IPS-15b (cell line): Measurements from ENCODE around the gene LIN54.
"Not testable (repeated sequence)": the region's sequence is repeated elsewhere in the genome, so short reads cannot be mapped to it uniquely, and the experiment has no call there.

Experiments used
- H3K27me3 ChIP-seq: one replicate; pipeline ENCODE4 v1.6.1; 2013; ENCODE audit warnings: low read length; ENCODE audit not compliant: control insufficient read depth, insufficient read depth
- H3K36me3 ChIP-seq: one replicate; pipeline ENCODE4 v1.6.1; 2013; ENCODE audit warnings: low read length; ENCODE audit not compliant: control insufficient read depth, insufficient read depth
- H3K4me1 ChIP-seq: one replicate; pipeline ENCODE4 v1.6.1; 2013; ENCODE audit warnings: mild to moderate bottlenecking, low read length; ENCODE audit not compliant: control insufficient read depth, insufficient read depth
- H3K4me3 ChIP-seq: one replicate; pipeline ENCODE4 v1.5.1; 2013; ENCODE audit warnings: low read depth, low read length
- H3K9ac ChIP-seq: one replicate; pipeline ENCODE4 v1.6.1; 2013; ENCODE audit warnings: low read depth, mild to moderate bottlenecking, low read length
- H3K9me3 ChIP-seq: one replicate; pipeline ENCODE4 v1.6.1; 2013; ENCODE audit warnings: mild to moderate bottlenecking, low read length; ENCODE audit not compliant: control insufficient read depth, insufficient read depth

LIN54 gene

DNA sequence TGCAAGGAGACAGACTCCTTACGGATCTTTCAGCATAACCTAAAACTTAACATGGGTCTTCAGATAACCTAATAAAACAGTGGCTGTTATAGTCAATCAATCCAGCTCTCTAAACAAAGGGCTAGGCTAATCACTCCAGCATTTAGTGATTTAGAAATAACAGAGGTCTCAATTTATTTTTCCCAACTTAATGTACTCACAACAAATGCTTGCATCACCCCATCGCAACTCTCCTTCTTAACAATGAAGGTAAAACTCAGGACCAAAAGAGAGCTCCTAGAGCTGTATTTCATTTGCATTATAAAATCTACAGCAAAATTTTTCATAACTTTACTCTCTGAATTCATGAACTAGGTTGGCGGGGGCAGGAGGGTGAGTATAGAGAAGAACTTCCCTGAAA, 1.1 kb downstream of the LIN54 start:
- Histone ChIP-seq H3K36me3 (no peaks in the 10 kb centered on the region), H3K4me1 (peaks cover 3% of the 10 kb centered on the region), H3K9me3 (no peaks in the 10 kb centered on the region), H3K4me3 (peak overlapping the region; percentile 75), H3K9ac (no peak overlapping the region), H3K27me3 (peaks cover 9% of the 10 kb centered on the region)

DNA sequence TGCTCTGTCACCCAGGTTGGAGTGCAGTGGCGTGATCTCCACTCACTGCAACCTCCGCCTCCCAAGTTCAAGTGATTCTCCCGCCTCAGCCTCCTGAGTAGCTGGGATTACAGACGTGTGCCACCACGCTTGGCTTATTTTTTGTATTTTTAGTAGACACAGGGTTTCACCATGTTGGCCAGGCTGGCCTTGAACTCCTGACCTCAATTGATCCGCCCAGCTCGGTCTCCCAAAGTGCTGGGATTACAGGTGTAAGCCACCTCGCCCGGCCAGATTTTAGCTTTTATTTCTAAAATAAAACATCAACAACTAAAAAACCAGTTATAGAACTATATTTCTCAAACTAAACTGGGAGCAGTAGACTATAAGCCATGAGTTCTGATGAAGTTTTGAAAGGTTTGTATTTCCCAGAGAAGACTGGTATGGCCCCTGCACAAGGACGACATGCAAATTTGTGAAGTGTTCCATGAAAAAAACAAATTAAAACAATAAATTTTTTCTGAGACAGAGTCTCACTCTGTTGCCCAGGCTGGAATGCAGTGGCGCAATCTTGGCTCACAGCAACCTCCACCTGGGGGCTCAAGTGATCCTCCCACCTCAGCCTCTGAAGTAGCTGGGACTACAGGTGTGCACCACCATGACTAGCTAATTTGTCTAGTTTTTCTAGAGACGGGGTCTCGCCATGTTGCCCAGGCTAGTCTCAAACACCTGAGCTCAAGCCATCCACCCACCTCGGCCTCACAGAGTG, 7.4 kb downstream of the LIN54 start:
- not testable (repeated sequence) for H3K4me1 ChIP-seq, H3K9me3 ChIP-seq, H3K27me3 ChIP-seq, H3K9ac ChIP-seq, H3K4me3 ChIP-seq, H3K36me3 ChIP-seq

DNA sequence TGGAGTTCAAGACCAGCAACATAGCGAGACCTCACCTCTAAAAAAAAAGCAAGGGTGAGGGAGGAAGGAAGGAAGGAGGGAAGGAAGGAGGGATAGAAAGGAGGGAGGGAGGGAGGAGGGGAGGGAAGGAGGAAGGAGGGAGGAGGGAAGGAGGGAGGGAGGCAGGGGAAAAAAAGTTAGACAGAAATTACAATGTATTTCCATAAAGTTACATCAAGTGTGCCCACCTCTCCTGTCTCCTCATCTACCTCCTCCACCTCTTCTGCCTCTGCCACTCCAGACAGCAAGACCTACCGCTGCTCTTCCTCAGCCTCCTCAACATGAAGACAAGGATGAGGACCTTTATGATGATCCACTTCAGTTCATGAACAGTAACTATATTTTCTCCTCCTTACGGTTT, 8.3 kb downstream of the LIN54 start:
- no peak overlapping the region for H3K9ac ChIP-seq
- no peaks in the 10 kb centered on the region for H3K36me3 ChIP-seq
- no peak overlapping the region for H3K4me3 ChIP-seq
- no peaks in the 10 kb centered on the region for H3K4me1 ChIP-seq
- no peaks in the 10 kb centered on the region for H3K27me3 ChIP-seq
- H3K9me3 ChIP-seq, result no peaks in the 10 kb centered on the region

DNA sequence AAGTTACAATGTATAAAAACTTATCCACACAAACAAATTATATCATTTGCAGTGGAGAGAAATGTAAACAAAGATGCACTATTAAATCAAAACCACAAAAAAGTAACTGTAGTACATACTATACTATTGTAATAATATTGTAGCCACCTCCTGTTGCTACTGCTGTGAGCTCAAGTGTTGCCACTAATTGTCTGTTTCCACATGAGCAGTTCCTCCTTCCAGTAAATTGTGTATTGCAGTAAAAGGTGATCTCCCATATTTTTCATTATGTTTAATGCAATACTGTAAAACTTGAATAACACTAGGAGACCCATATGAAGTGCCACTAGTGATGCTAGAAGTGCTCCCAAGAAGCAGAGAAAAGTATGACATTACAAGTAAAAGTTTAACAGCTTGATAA, 11.7 kb downstream of the LIN54 start:
- Histone ChIP-seq H3K27me3 (no peaks in the 10 kb centered on the region), H3K9ac (no peak overlapping the region), H3K9me3 (no peaks in the 10 kb centered on the region), H3K4me1 (no peaks in the 10 kb centered on the region), H3K36me3 (no peaks in the 10 kb centered on the region), H3K4me3 (no peak overlapping the region)

DNA sequence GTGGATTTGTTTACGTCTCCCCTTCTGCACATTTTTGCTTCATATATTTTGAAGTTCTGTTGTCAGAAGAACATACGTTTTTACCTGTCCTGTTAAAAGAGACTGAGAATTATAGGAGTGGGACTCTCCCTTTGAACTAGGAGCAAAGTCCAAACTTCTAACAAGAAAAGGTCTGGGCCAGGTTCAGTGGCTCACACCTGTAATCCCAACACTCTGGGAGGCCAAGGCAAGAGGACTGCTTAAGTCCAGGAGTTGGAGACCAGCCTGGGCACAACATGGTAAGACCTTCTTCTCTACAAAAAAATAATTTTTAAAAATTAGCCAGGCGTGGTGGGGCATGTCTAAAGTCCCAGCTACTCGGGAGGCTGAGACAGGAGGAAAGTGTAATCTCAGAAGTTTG, 15.8 kb downstream of the LIN54 start:
- Histone ChIP-seq H3K4me3 (no peak overlapping the region), H3K9ac (no peak overlapping the region), H3K36me3 (no peaks in the 10 kb centered on the region), H3K9me3 (no peaks in the 10 kb centered on the region), H3K4me1 (no peaks in the 10 kb centered on the region), H3K27me3 (no peaks in the 10 kb centered on the region)

DNA sequence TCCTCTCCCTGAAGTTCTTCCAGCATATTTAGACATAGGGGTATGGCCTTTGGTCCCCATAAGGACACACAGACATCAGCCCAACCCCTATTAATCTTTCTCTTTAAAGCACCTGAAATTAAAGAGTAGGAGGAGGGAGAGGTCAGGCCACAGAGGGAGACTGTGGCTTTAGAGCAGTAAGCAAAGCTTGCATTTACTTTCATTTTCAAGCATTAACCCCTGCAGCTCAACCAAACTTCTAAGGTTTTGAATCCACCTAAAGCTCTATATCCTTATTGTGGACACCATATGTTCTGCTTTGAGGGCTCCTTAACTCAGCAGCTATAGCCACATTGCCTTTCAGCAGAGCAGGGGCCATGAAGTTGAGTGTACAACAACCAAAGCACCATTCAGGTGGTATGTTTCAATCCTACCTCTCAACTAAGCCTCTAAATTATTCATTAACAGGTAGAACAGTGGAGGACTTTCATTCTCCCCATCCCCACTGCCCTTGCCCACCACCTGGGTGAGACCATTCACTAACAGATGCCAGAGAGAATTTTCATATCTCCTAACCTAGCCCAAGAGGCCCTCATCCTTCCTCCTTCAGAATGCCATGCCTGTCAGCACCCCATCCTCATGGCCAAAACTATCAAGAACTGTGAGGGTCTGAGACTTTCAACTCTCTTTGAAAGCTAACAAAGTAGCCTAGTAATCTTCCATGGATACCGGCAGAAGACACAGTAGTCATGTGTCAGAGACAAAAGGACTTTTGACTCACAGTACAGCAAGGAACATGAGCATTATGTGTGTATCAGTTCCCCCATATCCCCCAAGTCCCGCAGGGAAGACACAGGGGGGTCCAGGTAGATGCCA, 20.8 kb downstream of the LIN54 start:
- Histone ChIP-seq H3K27me3 (no peaks in the 10 kb centered on the region), H3K4me3 (no peak overlapping the region), H3K4me1 (no peaks in the 10 kb centered on the region), H3K36me3 (no peaks in the 10 kb centered on the region), H3K9me3 (no peaks in the 10 kb centered on the region), H3K9ac (no peak overlapping the region)

DNA sequence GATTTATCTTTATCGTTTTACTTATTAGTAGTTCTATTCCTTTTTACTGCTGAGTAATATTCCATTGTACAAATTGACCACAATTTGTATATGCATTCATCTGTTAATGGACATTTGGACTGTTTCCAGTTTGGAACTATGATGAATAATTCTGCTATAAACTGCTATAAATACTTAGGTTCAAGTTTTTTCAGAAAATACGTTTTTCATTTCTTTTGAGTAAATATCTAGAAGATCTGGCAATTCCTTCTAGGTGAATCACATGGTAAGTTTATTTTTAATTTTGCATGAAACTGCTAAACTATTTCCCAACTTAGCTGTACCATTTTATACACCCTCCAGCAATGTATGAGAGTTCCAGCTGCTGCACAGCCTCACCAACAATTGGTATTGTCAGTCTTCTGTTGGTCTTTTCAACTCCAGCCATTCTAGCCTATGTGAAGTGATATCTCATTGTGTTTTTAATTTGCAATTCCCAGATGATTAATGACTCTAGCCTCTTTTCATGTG, 22.2 kb downstream of the LIN54 start:
- no peaks in the 10 kb centered on the region for H3K36me3 ChIP-seq
- H3K4me1 ChIP-seq, result no peaks in the 10 kb centered on the region
- H3K27me3 ChIP-seq, result no peaks in the 10 kb centered on the region
- no peak overlapping the region for H3K9ac ChIP-seq
- H3K9me3 ChIP-seq, result no peaks in the 10 kb centered on the region
- no peak overlapping the region for H3K4me3 ChIP-seq

DNA sequence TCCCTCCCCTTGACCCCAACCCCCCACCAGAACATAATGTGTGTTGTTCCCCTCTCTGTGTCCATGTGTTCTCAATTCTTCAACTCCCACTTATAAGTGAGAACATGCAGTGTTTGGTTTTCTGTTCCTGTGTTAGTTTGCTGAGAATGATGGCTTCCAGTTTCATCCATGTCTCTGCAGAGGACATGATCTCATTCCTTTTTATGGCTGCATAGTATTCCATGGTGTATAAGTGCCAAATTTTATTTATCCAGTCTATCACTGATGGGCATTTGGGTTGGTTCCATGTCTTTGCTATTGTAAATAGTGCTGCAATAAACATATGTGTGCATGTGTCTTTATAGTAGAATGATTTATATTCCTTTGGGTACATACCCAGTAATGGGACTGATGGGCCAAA, 23.1 kb downstream of the LIN54 start:
- H3K9me3 ChIP-seq, H3K9ac ChIP-seq, H3K36me3 ChIP-seq, H3K4me3 ChIP-seq, H3K4me1 ChIP-seq, H3K27me3 ChIP-seq: not testable (repeated sequence)

DNA sequence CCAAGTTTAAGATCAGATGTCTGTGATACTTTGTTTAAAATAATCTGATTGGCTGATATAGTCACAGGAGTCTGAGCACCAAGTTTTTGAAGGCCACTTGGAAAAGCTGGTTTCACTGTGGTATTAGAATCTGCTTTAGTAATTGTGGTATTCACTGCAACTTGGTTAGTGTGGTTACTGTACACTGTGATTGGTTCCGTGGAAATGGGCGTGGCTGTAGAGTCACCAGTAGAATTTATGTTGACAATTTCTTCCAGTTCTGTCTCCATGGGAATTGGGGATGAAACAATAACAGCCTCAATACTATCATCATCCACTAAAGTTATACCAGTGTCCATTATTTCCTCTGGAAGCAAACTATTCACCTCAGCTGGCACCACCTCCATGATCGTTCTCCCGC, 26.2 kb downstream of the LIN54 start:
- H3K9ac ChIP-seq, result no peak overlapping the region
- H3K27me3 ChIP-seq, result no peaks in the 10 kb centered on the region
- H3K9me3 ChIP-seq, result no peaks in the 10 kb centered on the region
- H3K36me3 ChIP-seq, result no peaks in the 10 kb centered on the region
- H3K4me1 ChIP-seq, result no peaks in the 10 kb centered on the region
- no peak overlapping the region for H3K4me3 ChIP-seq

DNA sequence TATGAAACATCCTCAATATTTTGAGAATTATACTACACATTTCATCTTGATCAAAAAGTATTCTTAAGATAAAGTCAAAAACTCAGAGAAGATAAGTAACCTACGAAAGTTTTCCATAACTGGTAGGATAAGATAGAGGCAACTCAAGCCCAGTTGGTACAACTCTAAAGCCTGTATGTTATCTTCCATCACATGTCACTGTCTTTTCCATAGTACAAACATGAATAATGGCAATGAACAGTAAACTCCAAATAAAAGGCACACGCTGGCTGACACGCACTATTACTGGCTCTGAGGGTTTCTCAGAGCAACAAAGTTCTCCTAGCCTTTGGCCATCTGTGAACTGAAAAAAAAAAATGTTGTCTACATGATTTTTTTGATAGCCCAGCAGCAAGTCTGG, 27.2 kb downstream of the LIN54 start:
- H3K4me1 ChIP-seq, result no peaks in the 10 kb centered on the region
- H3K27me3 ChIP-seq, result no peaks in the 10 kb centered on the region
- no peaks in the 10 kb centered on the region for H3K9me3 ChIP-seq
- no peak overlapping the region for H3K9ac ChIP-seq
- no peaks in the 10 kb centered on the region for H3K36me3 ChIP-seq
- H3K4me3 ChIP-seq, result no peak overlapping the region

DNA sequence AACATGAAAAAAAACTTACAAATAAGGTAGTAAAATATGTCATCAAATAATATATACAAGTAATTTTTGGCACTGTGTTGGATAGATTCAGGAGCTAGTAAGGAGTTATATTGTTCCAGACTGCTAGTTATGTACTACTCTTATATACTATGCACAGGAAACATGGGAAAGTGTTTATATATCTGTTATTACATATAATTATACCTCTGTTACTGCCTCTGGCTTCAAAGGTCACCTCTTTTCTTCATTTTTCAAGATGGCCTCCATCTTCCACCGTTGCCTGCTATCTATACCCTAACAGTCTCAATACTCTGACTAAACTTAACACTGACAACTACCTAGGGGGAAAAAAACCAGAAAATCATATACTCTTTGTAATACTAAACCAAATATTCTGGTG, 29.5 kb downstream of the LIN54 start:
- no peak overlapping the region for H3K9ac ChIP-seq
- H3K4me3 ChIP-seq, result no peak overlapping the region
- no peaks in the 10 kb centered on the region for H3K27me3 ChIP-seq
- H3K4me1 ChIP-seq, result no peaks in the 10 kb centered on the region
- H3K36me3 ChIP-seq, result no peaks in the 10 kb centered on the region
- H3K9me3 ChIP-seq, result no peaks in the 10 kb centered on the region

DNA sequence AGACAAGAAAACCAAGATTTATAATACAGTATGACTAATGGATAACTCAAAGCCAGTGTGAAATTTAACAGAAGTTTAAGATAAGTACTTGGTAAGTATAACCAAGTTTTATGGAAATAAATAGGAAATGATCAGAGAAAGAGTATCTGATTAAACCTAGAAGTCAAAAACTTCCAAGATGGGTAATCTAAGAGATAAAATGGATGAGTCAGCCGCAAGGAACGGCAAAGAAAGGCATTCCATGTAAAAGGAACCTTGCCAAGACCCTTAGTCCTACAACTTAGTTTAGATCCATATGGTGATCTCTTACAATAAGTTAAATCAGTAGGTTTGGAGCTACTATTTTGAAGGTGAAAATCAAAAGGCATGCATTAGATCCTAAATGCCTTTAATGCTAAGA, 34.8 kb downstream of the LIN54 start:
- no peaks in the 10 kb centered on the region for H3K27me3 ChIP-seq
- H3K9me3 ChIP-seq, result no peaks in the 10 kb centered on the region
- H3K36me3 ChIP-seq, result no peaks in the 10 kb centered on the region
- no peak overlapping the region for H3K9ac ChIP-seq
- no peak overlapping the region for H3K4me3 ChIP-seq
- H3K4me1 ChIP-seq, result no peaks in the 10 kb centered on the region
